CD14-positive monocyte (primary cell): ENCODE results near the gene CSF3. TPM values are rescaled to one million over a fixed set of nuclear protein-coding genes. Genes with fewer than 3 reads are reported as not detected.

Experiments
- DNase-seq, 3 donors: peaks; one replicate each; pipeline ENCODE4 v3.0.0-alpha.2; 2011 to 2022
- H2AFZ ChIP-seq: 2 replicates; pipeline ENCODE4 v1.6.0; 2012; ENCODE audit warnings: mild to moderate bottlenecking, low read depth, low read length, inconsistent platforms; ENCODE audit not compliant: insufficient read depth, poor library complexity, severe bottlenecking
- H3K27ac ChIP-seq, 2 donors: 1 replicate in 1 of 2; 2 replicates in 1 of 2; pipeline ENCODE4 v1.5.1; 2012 to 2013; ENCODE audit warnings: low read length in 2 of 2, control low read depth in 1 of 2, inconsistent platforms in 1 of 2, low read depth in 1 of 2, mild to moderate bottlenecking in 1 of 2
- H3K27me3 ChIP-seq, 2 donors: one replicate each; pipeline versions ENCODE4 v1.6.0 to v1.6.1; 2011 to 2013; ENCODE audit warnings: low read length in 2 of 2; ENCODE audit not compliant: control insufficient read depth in 2 of 2, insufficient read depth in 2 of 2
- H3K36me3 ChIP-seq, 2 donors: replicated peaks in 1 of 2; 1 replicate in 1 of 2; 2 replicates in 1 of 2; pipeline versions ENCODE4 v1.5.1 to v1.6.1; 2012 to 2013; ENCODE audit warnings: low read length in 2 of 2, control low read depth in 1 of 2, inconsistent platforms in 1 of 2, mild to moderate bottlenecking in 1 of 2; ENCODE audit not compliant: insufficient read depth in 2 of 2, control insufficient read depth in 1 of 2
- H3K4me1 ChIP-seq, 2 donors: 1 replicate in 1 of 2; 2 replicates in 1 of 2; pipeline versions ENCODE4 v1.5.1 to v1.6.1; 2012 to 2013; ENCODE audit warnings: low read length in 2 of 2, control low read depth in 1 of 2, inconsistent platforms in 1 of 2, mild to moderate bottlenecking in 1 of 2, moderate library complexity in 1 of 2; ENCODE audit not compliant: insufficient read depth in 2 of 2, control insufficient read depth in 1 of 2
- H3K4me2 ChIP-seq: replicated peaks from 2 replicates; pipeline ENCODE3; 2012; ENCODE audit warnings: low read length, moderate library complexity, mild to moderate bottlenecking; ENCODE audit not compliant: poor library complexity, severe bottlenecking; ENCODE audit errors: extremely low read depth
- H3K4me3 ChIP-seq, 3 experiments: fragments of 200-600 bp in 1 of 3; sonication (generic) in 1 of 3; replicated peaks in 1 of 3; 1 replicate in 2 of 3; 2 replicates in 1 of 3; pipeline ENCODE4 v1.5.1; 2011 to 2013; ENCODE audit warnings: low read length in 3 of 3, mild to moderate bottlenecking in 3 of 3, control low read depth in 2 of 3, low read depth in 2 of 3, inconsistent platforms in 1 of 3, moderate library complexity in 1 of 3
- H3K79me2 ChIP-seq: 2 replicates; pipeline ENCODE4 v1.6.0; 2012; ENCODE audit warnings: mild to moderate bottlenecking, control low read depth, inconsistent platforms, low read length, moderate library complexity; ENCODE audit not compliant: insufficient read depth
- H3K9ac ChIP-seq: 2 replicates; pipeline ENCODE4 v1.6.0; 2017; ENCODE audit warnings: low read length, mild to moderate bottlenecking; ENCODE audit not compliant: insufficient read depth, poor library complexity, severe bottlenecking
- H3K9me3 ChIP-seq, 2 donors: replicated peaks in 1 of 2; 1 replicate in 1 of 2; 2 replicates in 1 of 2; pipeline versions ENCODE4 v1.5.1 to v1.6.1; 2012 to 2013; ENCODE audit warnings: low read length in 2 of 2, control low read depth in 1 of 2; ENCODE audit not compliant: control insufficient read depth in 1 of 2, insufficient read depth in 1 of 2
- H4K20me1 ChIP-seq: 2 replicates; pipeline ENCODE4 v1.6.0; 2012; ENCODE audit warnings: mild to moderate bottlenecking, low read length, control low read depth, moderate library complexity; ENCODE audit not compliant: insufficient read depth
- H3K27ac Mint-ChIP-seq, 7 donors: one replicate each; pipeline ENCODE4 v1.8.0; 2020; ENCODE audit warnings: mild to moderate bottlenecking in 7 of 7, mixed read lengths in 7 of 7, moderate library complexity in 6 of 7, inconsistent platforms in 2 of 7
- H3K27me3 Mint-ChIP-seq, 3 donors: one replicate each; pipeline ENCODE4 v1.8.0; 2021 to 2022; ENCODE audit warnings: low read depth in 3 of 3, mild to moderate bottlenecking in 3 of 3, mixed read lengths in 3 of 3, moderate library complexity in 3 of 3, inconsistent platforms in 1 of 3
- H3K36me3 Mint-ChIP-seq, 2 donors: one replicate each; pipeline ENCODE4 v1.8.0; 2020; ENCODE audit warnings: mixed read lengths in 2 of 2, inconsistent platforms in 1 of 2, mild to moderate bottlenecking in 1 of 2
- H3K4me1 Mint-ChIP-seq: one replicate; pipeline ENCODE4 v1.8.0; 2020; ENCODE audit warnings: mild to moderate bottlenecking, mixed read lengths
- H3K4me3 Mint-ChIP-seq, 2 donors: one replicate each; pipeline ENCODE4 v1.8.0; 2020; ENCODE audit warnings: mild to moderate bottlenecking in 2 of 2, mixed read lengths in 2 of 2, moderate library complexity in 1 of 2
- H3K9me3 Mint-ChIP-seq, 7 donors: one replicate each; pipeline ENCODE4 v1.8.0; 2020 to 2022; ENCODE audit warnings: mixed read lengths in 7 of 7, mild to moderate bottlenecking in 6 of 7, moderate library complexity in 6 of 7, inconsistent platforms in 2 of 7
- CTCF ChIP-seq: fragments of 200-600 bp; IDR thresholded peaks from one replicate; pipeline ENCODE4 v1.8.0; 2022; ENCODE audit warnings: antibody characterized with exemption, mild to moderate bottlenecking
- WGBS: methylation state at CpG from one replicate; pipeline ENCODE4 v1.1.5; 2013; ENCODE audit warnings: missing lambda C conversion rate; ENCODE audit not compliant: insufficient coverage; 5-methylcytosine and 5-hydroxymethylcytosine counted together
- intact Hi-C, 2 donors: fragments of 100-400 bp; cut with micrococcal nuclease; formaldehyde crosslinking; loops; one replicate each; pipeline versions ENCODE4 v1.15.0 to v1.15.1; 2023
- polyA plus RNA-seq, 3 donors: library from polyadenylated mRNA; depleted of rRNA in 1 of 3; unstranded in 2 of 3; stranded (reverse) in 1 of 3; fragments of 300-500 nt in 2 of 3; fragments of >200 nt in 1 of 3; fragmentation: Illumina TruSeq in 2 of 3; gene quantifications; 1 replicate in 2 of 3; 2 replicates in 1 of 3; pipeline ENCODE4 v1.2.3, GENCODE V29; 2012 to 2021

CSF3 gene
- polyA plus RNA-seq, 3 donors = not detected

GRCh38 chr17:40022961-40023541, 7.8 kb downstream of the CSF3 start:
- Histone ChIP-seq H3K27me3 (no peaks in the 10 kb centered on the region), H3K4me3 (no peak overlapping the region), H3K36me3 (peaks cover 74 to 91% of the 10 kb centered on the region in 2 donors), H3K4me1 (no peaks in the 10 kb centered on the region), H3K9me3 (no peaks in the 10 kb centered on the region), H3K9ac (no peak overlapping the region), H3K27ac (no peak overlapping the region), H3K4me2 (no peak overlapping the region), H4K20me1 (no peaks in the 10 kb centered on the region), H2AFZ (no peak overlapping the region), H3K79me2 (no peaks in the 10 kb centered on the region)
- intact Hi-C loops = no loop called here
- 98% methylated on average over 13 of the region's 19 CpGs for WGBS
- H3K9me3 Mint-ChIP-seq = no peaks in the 10 kb centered on the region
- no peak overlapping the region for H3K4me3 Mint-ChIP-seq
- peaks cover 69 to 86% of the 10 kb centered on the region in 2 donors for H3K36me3 Mint-ChIP-seq
- TF ChIP-seq CTCF = no peak
- no peaks in the 10 kb centered on the region for H3K27me3 Mint-ChIP-seq
- H3K4me1 Mint-ChIP-seq = peaks cover 1% of the 10 kb centered on the region
- H3K27ac Mint-ChIP-seq = no peak overlapping the region
- no peak for DNase-seq

GRCh38 chr17:40023590-40024292, 8.5 kb downstream of the CSF3 start:
- no peak overlapping the region for H3K4me2 ChIP-seq
- H3K36me3 Mint-ChIP-seq = peaks cover 68 to 84% of the 10 kb centered on the region in 2 donors
- no peaks in the 10 kb centered on the region for H3K27me3 ChIP-seq

More at GRCh38 chr17:40023590-40024292, 8.5 kb downstream of the CSF3 start:
- H2AFZ ChIP-seq = no peak overlapping the region
- H4K20me1 ChIP-seq = no peaks in the 10 kb centered on the region
- no peaks in the 10 kb centered on the region for H3K79me2 ChIP-seq
- no peaks in the 10 kb centered on the region for H3K9me3 ChIP-seq
- H3K4me3 Mint-ChIP-seq = no peak overlapping the region
- no peak overlapping the region for H3K9ac ChIP-seq
- H3K9me3 Mint-ChIP-seq = no peaks in the 10 kb centered on the region
- H3K4me1 Mint-ChIP-seq = peaks cover 1% of the 10 kb centered on the region
- 60% methylated on average over 1 of the region's 10 CpGs for WGBS
- no peak for TF ChIP-seq CTCF
- H3K4me1 ChIP-seq = no peaks in the 10 kb centered on the region
- H3K27me3 Mint-ChIP-seq = no peaks in the 10 kb centered on the region
- peak overlapping the region in 2 of 7 donors; percentile 57 to 58 for H3K27ac Mint-ChIP-seq
- intact Hi-C loops = no loop called here
- H3K4me3 ChIP-seq = no peak overlapping the region
- DNase-seq = no peak
- no peak overlapping the region for H3K27ac ChIP-seq
- peaks cover 76 to 92% of the 10 kb centered on the region in 2 donors for H3K36me3 ChIP-seq
